ENCODE measurements around the gene PCSK5.

PCSK5 gene

DNA sequence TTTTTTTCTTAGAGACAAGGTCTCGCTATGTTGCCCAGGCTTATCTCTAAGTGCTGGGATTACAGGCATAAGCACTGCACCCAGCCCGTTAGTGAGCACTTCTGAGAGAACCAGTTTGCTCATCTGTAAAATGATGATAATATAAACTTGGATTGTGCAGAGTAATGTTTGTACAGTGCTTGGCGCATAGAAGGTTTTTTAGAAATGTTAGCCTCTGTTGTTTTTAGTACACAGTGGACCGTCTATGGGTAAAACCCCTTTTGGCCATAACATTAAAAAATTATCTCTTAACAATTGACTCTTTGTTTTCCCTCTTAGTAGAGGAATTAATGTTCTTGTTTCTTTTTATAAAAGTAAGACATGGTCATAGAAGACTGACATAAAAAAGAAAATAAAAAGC is 202.1 kb downstream of the PCSK5 start:
- no peak for DNase-seq

- DNase-seq = no peak
These were observed 205.1 kb downstream of the PCSK5 start for GRCh38 chr9:76095585-76095984.

- DNase-seq = no peak
These were observed 209.0 kb downstream of the PCSK5 start for GRCh38 chr9:76099516-76099915.

DNA sequence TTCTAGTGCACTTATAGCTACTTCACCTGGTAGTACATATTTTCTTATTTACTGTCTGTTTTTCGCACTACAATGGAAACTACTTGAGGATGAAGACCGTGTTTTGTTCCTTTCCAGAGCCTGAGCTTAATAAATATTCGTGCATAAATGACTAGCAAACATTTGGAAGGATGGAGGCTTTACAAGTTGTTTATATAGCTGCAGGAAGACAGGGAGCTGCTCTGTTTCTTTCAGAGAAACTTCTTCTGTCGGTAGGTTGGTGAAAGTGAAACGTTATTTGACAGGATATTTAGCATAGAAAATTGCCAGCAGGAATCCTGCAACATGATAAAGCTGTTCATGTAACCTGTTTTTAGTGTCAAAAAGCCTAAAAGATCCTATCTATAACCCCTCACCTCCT is 210.6 kb downstream of the PCSK5 start:
- DNase-seq = no peak

DNA sequence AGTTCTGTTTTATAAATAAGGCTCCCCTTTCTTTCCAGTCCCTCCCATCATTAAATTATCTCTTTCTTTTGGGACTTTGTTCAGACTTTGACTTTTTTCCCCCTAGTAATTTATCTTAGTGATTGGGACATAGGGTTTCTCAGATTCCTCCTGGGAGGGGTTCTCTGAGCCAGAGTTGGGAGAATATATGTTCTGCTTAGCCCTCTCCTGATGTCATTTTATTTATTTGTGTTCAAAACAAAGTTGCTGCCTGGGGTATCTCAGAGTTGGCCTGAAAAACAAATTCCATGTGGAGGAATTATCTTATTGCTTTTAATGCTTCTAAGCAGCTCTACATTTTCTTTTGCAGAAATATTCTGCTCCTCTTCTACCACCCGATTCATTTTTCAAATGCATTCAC is 211.0 kb downstream of the PCSK5 start:
- DNase-seq = no peak

- no peak for DNase-seq
These were observed 211.5 kb downstream of the PCSK5 start for GRCh38 chr9:76101947-76102346.

DNA sequence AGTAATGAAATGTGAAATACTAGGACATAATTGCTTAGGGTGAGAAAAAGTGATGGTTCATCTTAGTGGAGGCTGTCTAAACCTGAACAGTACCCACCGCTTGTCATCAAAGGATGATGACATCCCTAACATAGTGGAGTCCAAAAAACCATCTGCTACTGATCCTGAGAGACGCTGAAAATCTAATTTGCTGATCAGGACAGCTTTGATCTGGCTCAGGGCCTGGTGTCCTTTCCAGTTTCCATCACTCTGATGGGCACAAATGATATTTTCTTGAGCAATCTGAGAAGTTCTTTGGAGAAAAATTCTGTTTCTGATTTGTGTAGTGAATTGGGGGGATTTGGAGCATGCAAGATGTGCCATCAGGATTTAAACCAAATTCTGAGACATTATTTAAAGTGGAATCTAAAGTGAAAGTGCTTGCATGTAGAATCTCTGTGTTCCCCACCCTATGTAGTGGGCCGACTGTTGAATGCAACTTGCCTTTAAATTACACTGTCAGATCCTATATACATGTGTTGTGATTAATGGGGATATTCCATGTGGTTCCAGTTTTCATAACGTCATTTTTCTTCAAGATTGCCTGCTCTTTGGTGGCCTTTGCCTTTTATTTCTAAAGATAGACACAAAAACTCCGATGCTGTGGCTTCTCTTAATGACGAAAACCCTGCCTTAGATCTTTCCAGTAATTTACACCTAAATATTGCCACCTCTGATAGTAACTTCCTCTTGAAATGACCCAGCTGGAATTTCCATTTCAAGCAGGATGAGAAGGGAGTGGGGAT is 213.2 kb downstream of the PCSK5 start:
- DNase-seq = no peak

GRCh38 chr9:76107482-76107881 is 217.0 kb downstream of the PCSK5 start:
- DNase-seq = no peak

GRCh38 chr9:76109953-76110352 is 219.5 kb downstream of the PCSK5 start:
- DNase-seq = no peak

DNA sequence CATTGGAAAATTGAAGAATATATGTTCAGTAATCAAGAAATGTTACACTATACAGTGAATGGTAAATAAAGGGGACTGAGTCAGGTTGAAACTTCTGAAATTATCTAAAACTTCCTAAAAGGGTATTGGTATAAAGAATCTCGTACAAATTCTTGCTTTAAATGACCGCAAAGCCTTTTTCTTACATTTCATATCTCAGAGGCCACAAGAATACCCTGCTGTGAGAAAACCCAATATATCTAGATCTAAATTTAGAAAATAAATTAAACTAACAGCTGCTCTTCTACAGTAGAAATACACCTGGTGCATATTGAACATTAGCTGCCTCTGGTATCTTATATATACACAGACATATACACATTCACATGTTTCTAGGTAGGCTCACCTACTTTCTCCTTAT is 221.7 kb downstream of the PCSK5 start:
- DNase-seq = no peak

DNA sequence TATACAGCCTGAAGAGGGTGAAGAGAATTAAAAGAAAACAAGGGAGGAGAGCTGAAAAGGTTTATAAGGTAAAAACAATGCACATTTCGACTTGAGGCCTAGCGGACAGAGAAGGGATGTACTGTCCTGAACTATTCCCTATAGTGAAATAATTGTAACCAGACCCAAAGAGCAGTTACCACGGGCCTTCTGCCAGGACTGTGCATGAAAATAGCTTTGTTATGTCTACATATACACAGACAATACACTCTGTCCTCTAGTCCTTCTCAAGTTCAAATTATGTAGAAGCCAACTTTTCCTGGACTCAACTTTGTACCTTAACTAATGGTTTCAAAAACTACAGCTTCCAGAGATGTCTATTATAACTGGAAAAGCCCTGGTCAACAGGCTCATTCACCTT is 223.7 kb downstream of the PCSK5 start:
- DNase-seq = no peak

- no peak for DNase-seq
These were observed 224.9 kb downstream of the PCSK5 start for GRCh38 chr9:76115396-76115795.

DNA sequence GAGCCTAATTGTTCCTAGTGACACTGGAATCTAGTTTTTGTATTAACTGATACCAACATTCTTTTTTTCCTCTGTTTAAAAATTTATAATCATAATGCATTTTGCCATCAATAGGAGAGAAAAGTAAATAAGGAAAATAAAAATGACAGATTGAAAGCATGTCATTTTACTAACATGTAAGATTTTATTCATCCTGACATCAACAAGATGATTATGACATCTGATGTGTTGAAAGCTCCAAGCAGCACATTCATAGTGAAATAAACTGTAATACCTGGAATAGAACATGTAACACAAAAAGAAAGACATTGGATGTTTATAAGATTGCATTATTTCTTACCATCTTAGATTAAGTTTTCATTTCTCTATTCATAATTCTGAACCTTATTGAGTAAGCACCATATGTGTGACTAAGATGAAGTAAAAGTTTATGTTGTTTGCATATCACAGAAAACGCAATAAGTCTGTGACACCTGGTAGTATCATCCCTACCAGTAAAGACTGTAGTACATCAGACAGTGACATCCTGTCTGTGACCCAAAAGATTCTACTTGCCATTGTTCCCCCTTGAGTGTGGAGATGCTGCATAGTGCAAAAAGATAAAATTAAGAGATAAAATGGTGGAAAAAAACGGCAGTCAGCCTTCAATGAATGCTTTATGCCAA is 225.6 kb downstream of the PCSK5 start:
- DNase-seq = no peak

- no peak for DNase-seq
These were observed 226.4 kb downstream of the PCSK5 start for GRCh38 chr9:76116913-76117312.

- no peak for DNase-seq
These were observed 237.2 kb downstream of the PCSK5 start for GRCh38 chr9:76127637-76128036.

- DNase-seq = no peak
These were observed 245.4 kb downstream of the PCSK5 start for GRCh38 chr9:76135902-76136301.

DNA sequence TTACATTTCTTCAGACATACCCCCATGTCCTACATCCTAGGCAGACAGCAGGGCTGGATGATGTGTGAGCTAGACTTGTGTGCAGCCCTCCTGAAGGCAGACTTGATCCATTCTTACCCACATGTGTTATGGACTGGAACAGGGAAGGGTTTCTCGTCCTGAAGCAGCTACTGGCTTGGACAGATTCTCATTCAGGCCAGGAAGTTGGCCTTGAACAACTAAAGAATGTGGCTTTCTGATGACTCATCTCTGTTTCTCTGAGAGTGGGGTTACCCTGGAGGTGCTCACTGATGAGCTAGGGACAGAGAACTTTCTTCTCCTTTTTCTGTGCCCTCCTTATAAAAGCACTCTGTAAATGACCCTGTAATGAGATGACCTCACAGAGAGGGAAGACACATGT is 246.5 kb downstream of the PCSK5 start:
- DNase-seq = no peak

DNA sequence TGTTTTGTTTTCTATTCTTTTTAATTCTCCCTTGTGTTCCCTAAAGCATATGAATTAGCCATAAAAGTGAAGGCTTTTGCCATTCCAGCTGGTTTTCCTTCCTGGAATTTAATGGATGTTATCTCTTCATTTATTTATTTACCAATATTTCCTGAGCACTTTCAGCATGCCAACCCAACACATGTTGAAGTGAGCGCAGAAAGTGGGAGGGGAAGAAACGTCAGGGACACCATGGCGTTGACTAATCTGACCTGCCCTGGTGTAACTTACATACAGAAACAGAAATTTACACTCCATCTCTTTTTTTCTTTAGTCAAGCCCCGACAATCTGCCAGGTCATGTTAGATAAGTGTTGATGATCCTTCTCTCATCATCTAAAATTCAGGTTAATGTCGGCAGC is 247.5 kb downstream of the PCSK5 start:
- DNase-seq = no peak

GRCh38 chr9:76138360-76138759 is 247.9 kb downstream of the PCSK5 start:
- DNase-seq = no peak

DNA sequence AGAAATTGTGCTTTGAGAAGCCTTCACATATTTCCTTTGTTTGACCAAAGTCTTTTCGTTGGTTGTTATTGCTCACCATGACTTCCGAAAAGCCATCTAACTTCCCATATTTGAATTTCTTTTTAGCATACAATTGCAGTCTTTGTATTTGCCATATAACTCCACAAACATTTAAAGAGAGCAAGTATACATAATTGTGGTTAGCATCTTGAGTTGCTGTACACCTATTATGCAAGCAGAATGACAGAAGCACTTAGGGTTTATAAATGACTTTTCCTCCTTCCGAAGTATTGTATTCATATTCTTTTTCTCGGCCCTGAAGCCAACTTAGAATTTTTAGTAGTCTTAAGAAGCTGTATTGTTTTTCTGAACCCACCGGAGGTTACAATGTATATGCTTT is 253.4 kb downstream of the PCSK5 start:
- no peak for DNase-seq

DNA sequence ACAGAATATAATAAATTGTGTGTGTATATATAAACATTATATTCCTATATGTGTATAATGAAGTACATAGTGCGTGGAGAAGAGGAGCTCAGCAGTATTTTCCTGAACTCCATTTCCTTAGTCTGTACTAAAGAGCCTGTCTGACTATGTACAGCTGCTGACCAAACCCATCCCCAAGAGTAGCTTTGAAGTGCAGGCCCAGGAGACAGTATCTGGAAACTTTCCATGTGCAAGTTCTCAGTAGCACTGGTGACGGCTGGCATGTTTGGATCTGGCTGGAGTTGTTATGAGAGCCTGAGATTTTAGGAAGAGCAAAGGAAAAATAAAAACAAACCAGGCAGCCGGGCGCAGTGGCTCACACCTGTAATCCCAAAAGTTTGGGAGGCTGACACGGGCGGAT is 259.5 kb downstream of the PCSK5 start:
- no peak for DNase-seq

- no peak for DNase-seq
These were observed 260.8 kb downstream of the PCSK5 start for GRCh38 chr9:76151267-76151666.

- no peak for DNase-seq
These were observed 262.9 kb downstream of the PCSK5 start for GRCh38 chr9:76153339-76153738.

- DNase-seq = no peak
These were observed 263.6 kb downstream of the PCSK5 start for GRCh38 chr9:76153902-76154629.
